NCI-H1105 treated with DMSO at 0.1 percent for 48 hours (cell line): ENCODE data around the gene INHBB.

ENCODE experiments used
- DNase-seq: peaks from one replicate; lab custom pipeline; 2025; lab: John Stamatoyannopoulos, UW

Gene INHBB

DNA sequence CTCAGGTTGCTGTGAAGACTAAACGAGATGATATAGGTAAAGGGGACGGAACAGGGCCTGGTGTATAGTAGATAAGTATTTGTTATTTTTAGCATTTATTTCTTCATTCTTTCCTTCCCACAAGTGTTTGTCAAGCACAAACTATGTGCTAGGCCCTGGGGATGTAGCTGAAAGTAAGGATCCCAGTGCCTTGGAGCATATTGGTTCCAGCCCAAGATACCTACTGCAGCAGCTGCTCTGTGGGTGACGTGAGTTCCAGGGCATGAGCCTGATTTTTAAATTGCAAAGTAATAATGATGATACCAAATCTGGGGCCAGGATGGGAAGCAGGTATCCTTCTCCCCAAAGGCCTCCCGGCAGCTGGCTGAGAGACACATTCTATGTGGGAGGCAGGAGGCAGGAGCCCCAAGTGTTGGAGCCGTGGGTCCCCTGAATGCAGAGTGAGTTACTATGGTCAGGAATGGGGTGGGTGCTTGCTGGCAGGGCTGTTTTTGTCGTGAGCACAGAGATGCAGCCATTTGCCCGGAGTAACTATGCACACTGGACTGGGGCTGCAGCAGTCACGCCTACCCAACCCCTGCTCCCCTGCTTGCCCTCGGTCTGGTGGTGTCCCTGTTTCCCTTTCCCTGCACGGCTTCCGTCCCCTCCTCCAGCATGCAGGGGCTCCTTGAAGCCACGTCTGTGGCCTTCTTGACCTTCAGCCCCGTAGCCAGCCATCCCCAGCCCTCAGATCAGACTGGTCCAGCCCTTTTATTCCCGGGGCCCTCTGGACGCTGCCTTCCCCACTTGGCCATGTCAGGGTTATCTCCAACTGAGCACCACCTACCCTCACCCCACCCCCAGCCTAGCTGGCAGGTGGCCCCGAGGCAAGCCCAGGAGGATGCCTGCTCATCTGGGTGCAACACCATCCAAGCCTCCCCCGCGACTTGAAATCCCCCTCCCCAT, 52.4 kb downstream of the INHBB start:
- DNase-seq: no peak

DNA sequence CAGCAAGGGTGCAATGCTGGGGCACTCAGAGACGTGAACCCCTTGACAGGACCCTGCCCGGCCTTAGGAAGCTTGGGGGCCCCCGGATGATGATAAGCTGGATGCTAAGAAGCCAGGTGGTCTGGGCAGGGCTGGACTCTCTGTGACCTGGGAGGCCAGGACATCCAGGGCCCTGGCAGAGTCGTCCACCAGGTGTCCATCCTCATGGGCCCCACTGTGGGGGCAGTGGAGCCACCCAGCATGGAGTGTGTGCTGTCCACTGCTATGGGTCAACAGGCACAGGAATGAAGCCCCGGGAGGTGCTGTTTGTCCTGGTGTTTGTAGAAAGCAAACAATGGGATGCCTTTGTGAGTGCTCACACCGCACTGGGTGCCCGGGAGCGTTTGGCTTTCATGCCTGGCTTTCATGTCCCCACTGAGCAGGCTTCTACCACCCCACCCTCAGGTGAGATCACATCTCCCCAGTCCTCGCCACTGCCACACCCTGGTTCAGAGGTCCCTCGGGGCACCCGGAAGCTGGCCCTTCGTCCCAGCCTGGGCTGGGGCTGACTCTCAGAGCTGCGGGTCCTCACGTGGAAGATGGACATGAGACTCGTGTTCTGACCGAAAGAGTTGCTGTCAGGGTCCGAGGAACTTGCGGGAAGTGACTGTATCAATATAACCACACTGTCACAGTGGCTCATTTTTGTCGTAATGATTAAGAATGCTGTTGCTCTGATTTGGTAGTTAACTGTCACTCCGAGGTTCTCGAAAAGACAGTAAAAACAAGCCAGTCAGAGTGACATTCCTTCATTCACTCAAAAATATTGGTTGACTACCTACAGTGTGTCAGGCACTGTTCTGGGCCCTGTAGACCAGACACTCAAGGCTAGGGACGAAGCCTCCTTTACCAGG, 53.3 kb downstream of the INHBB start:
- DNase-seq: no peak

DNA sequence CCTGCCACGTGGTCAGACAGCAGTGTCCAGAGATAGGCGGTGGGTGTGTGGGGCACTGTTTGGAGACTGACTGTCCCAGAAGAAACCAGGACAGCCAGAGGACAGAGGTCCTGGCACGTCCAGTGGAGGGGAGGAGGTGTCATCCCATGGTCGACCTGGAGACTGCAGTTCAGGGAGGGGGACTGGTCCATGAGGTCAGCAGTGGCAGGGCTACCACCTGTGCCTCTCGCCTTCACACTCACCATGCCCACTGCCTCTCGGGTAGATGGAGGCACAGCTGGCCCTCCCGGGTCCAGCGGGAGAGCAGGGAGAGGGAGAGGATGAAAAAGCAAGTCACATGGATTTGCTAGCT, 53.9 kb downstream of the INHBB start:
- no peak for DNase-seq

DNA sequence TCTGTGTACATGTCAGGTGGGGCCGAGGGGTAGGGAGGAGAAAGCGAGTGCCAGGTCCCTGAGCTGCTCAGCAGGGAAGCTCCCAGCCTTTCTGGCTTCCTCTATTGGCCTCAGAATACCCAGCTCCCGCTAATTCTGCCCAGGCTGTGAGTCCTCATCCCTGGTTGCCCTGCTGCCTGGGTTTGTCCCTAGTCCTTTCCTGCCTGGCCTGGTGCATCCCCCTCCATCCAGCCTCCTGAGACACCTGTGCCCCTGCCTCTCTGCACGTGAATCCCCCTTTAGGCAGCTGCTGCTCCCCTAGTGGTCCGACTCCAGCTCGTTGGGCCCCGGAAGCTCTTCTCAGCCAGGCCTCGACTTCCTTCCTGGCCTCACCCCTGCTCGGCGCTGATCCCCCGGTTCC, 54.6 kb downstream of the INHBB start:
- DNase-seq: no peak
